DOHH2 (cell line): ENCODE data around the gene LENEP.
"Not testable (repeated sequence)": the region's sequence is repeated elsewhere in the genome, so short reads cannot be mapped to it uniquely, and the experiment has no call there.

Experiments
- H3F3A ChIP-seq: fragments of 200-600 bp; sonication (generic), shearing (Covaris generic); 2 replicates; pipeline ENCODE4 v1.6.0; 2016; ENCODE audit warnings: antibody characterized with exemption, mild to moderate bottlenecking; ENCODE audit not compliant: control insufficient read depth, insufficient read depth
- H3K27ac ChIP-seq: fragments of 200-600 bp; sonication (generic); 2 replicates; pipeline ENCODE4 v1.5.1; 2014; ENCODE audit warnings: low read depth, mild to moderate bottlenecking, low read length, moderate library complexity
- H3K27me3 ChIP-seq: fragments of 200-600 bp; sonication (generic); 2 replicates; pipeline ENCODE4 v1.6.1; 2014; ENCODE audit warnings: mild to moderate bottlenecking, low read length, mixed read lengths; ENCODE audit not compliant: control insufficient read depth
- H3K36me3 ChIP-seq: fragments of 200-600 bp; sonication (generic); 2 replicates; pipeline ENCODE4 v1.6.1; 2014; ENCODE audit warnings: mild to moderate bottlenecking, low read length, moderate library complexity, mixed read lengths; ENCODE audit not compliant: control insufficient read depth
- H3K4me1 ChIP-seq: fragments of 200-600 bp; sonication (generic); 2 replicates; pipeline ENCODE4 v1.6.1; 2014; ENCODE audit warnings: mild to moderate bottlenecking, low read length, mixed read lengths; ENCODE audit not compliant: control insufficient read depth
- H3K4me2 ChIP-seq: fragments of 200-600 bp; sonication (generic); 2 replicates; pipeline ENCODE4 v1.6.0; 2014; ENCODE audit warnings: mild to moderate bottlenecking, low read length, moderate library complexity
- H3K4me3 ChIP-seq: fragments of 200-600 bp; sonication (generic); 2 replicates; pipeline ENCODE4 v1.5.1; 2014; ENCODE audit warnings: mild to moderate bottlenecking, low read length, mixed read lengths
- H3K79me2 ChIP-seq: fragments of 200-600 bp; sonication (generic); 2 replicates; pipeline ENCODE4 v1.6.1; 2014; ENCODE audit warnings: mild to moderate bottlenecking, low read length, mixed read lengths; ENCODE audit not compliant: control insufficient read depth
- H3K9me2 ChIP-seq: fragments of 200-600 bp; sonication (generic); replicated peaks from 2 replicates; pipeline ENCODE4 v1.6.1; 2014; ENCODE audit warnings: mild to moderate bottlenecking, low read length, mixed read lengths; ENCODE audit not compliant: control insufficient read depth
- H3K9me3 ChIP-seq: fragments of 200-600 bp; sonication (generic); 2 replicates; pipeline ENCODE4 v1.6.1; 2014; ENCODE audit warnings: antibody characterized with exemption, low read length, mixed read lengths; ENCODE audit not compliant: control insufficient read depth, insufficient read depth
- H4K20me1 ChIP-seq: fragments of 200-600 bp; sonication (generic); 2 replicates; pipeline ENCODE4 v1.6.0; 2014; ENCODE audit warnings: low read depth, mild to moderate bottlenecking, antibody characterized with exemption, low read length, moderate library complexity; ENCODE audit not compliant: control insufficient read depth, insufficient read depth
- EZH2phosphoT487 ChIP-seq: fragments of 200-600 bp; sonication (generic); IDR thresholded peaks from 2 replicates; pipeline ENCODE4 v1.6.1; 2017; ENCODE audit warnings: borderline replicate concordance, mild to moderate bottlenecking, antibody characterized with exemption, low read length, moderate library complexity, mixed read lengths
- TF ChIP-seq, protein P1 (sequence below): fragments of 200-600 bp; sonication (generic); IDR thresholded peaks from one replicate; pipeline ENCODE4 v1.5.1; 2014; ENCODE audit warnings: antibody characterized with exemption, mild to moderate bottlenecking, low read depth, low read length; ENCODE audit not compliant: poor library complexity, severe bottlenecking

LENEP gene

DNA sequence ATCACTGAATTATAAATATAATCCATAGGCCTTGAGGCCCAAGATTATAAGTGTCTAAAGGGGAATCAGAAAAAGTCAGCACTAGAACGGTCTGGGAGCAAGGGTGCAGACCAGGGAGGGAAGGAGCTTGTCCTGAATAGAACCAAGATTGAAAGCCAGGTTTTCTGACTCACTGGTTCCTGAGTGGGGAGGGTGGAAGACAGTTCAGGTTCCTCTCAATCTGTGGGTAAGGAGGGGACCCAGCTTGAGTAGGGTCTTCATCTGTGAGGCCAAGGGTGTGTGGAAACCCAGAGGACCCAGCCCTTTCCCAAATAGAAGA, 842 bp downstream of the LENEP start:
- no peaks in the 10 kb centered on the region for H3K9me2 ChIP-seq
- no peaks in the 10 kb centered on the region for H3K9me3 ChIP-seq
- H3K27ac ChIP-seq = no peak overlapping the region
- peaks cover 19% of the 10 kb centered on the region for H3F3A ChIP-seq
- H3K36me3 ChIP-seq = peaks cover 16% of the 10 kb centered on the region
- peaks cover 1% of the 10 kb centered on the region for H3K79me2 ChIP-seq
- H3K4me1 ChIP-seq = peaks cover 7% of the 10 kb centered on the region
- H3K4me2 ChIP-seq = no peak overlapping the region
- no peaks in the 10 kb centered on the region for H4K20me1 ChIP-seq
- H3K27me3 ChIP-seq = no peaks in the 10 kb centered on the region
- no peak overlapping the region for H3K4me3 ChIP-seq
- TF ChIP-seq, protein P1, sequence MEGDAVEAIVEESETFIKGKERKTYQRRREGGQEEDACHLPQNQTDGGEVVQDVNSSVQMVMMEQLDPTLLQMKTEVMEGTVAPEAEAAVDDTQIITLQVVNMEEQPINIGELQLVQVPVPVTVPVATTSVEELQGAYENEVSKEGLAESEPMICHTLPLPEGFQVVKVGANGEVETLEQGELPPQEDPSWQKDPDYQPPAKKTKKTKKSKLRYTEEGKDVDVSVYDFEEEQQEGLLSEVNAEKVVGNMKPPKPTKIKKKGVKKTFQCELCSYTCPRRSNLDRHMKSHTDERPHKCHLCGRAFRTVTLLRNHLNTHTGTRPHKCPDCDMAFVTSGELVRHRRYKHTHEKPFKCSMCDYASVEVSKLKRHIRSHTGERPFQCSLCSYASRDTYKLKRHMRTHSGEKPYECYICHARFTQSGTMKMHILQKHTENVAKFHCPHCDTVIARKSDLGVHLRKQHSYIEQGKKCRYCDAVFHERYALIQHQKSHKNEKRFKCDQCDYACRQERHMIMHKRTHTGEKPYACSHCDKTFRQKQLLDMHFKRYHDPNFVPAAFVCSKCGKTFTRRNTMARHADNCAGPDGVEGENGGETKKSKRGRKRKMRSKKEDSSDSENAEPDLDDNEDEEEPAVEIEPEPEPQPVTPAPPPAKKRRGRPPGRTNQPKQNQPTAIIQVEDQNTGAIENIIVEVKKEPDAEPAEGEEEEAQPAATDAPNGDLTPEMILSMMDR = no peak
- TF ChIP-seq EZH2phosphoT487 = no peak

DNA sequence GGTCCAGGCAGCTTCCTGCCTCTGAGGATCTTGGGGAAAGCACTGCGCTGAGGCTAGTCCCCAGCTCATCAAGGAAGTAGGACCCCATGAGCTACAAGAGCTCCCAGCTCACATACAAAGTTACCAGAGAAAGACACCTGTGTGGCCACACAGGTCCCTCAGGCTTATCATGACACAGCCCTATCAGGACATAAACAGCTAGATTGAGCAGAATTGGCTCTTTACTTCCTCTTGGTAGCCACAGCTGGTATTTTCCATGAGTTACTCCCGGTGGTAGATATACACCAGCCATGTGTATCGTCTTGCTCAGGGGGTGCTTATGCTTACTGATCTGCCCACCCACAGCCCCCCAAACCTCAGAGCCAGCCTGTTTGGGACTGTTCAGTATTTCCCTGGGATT, 1.2 kb downstream of the LENEP start:
- Histone ChIP-seq H3K36me3 (peaks cover 13% of the 10 kb centered on the region), H4K20me1 (no peaks in the 10 kb centered on the region), H3K27ac (no peak overlapping the region), H3K79me2 (no peaks in the 10 kb centered on the region; the same call in 1 of the 2 replicates), H3K27me3 (no peaks in the 10 kb centered on the region), H3K4me1 (peaks cover 11% of the 10 kb centered on the region), H3K4me3 (no peak overlapping the region), H3K9me2 (no peaks in the 10 kb centered on the region), H3K4me2 (no peak overlapping the region), H3K9me3 (no peaks in the 10 kb centered on the region), H3F3A (peaks cover 20% of the 10 kb centered on the region)
- TF ChIP-seq EZH2phosphoT487 = no peak
- TF ChIP-seq, protein P1 = no peak

DNA sequence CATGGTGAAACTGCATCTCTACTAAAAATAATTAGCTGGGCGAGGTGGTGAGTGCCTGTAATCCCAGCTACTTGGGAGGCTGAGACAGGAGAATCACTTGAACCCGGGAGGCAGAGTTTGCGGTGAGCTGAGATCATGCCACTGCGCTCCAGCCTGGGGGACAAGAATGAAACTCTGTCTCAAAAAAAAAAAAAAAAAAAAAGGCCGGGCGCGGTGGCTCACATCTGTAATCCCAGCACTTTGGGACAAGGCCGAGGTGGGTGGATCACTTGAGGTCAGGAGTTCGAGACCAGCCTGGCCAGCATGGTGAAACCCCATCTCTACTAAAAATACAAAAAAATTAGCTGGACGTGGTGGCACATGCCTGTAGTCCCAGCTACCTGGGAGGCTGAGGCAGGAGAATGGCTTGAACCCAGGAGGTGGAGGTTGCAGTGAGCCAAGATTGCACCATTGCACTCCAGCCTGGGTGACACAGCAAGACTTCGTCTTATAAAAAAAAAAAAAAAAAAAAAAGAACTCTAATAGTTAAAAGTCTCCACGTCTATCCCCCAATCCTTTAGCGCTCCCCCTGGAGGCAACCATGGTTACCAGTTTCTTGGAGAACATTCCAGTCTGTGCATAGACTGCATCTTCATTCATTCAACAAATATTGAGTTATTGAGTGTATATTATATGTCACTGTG, 2.1 kb downstream of the LENEP start:
- Histone ChIP-seq H3F3A (peaks cover 27% of the 10 kb centered on the region), H3K4me1 (peaks cover 19% of the 10 kb centered on the region)
- H3K4me2 ChIP-seq, H3K4me3 ChIP-seq, H4K20me1 ChIP-seq, H3K27me3 ChIP-seq, H3K9me3 ChIP-seq, H3K36me3 ChIP-seq, H3K9me2 ChIP-seq, H3K79me2 ChIP-seq, H3K27ac ChIP-seq: not testable (repeated sequence)
- TF ChIP-seq, protein P1 = peak; percentile 41
